ENCODE data around the gene LUC7L. TPM values are rescaled to one million over a fixed set of nuclear protein-coding genes. Genes with fewer than 3 reads are reported as not detected.

The LUC7L gene
- total and polyA plus RNA-seq, 2 of the 8 experiments (the other 6 are each of a cell fraction or from before 2014, with no cell fraction given) = 49.7 to 129 TPM

- no peak for TF ChIP-seq CHD7 (IDR thresholded peaks at IDR 0.05; ENCODE audit: insufficient replicate concordance, low read length)
- TF ChIP-seq RBBP5 (IDR thresholded peaks at IDR 0.05; ENCODE audit: borderline replicate concordance, low read depth, low read length) = no peak
- TF ChIP-seq, protein P1, sequence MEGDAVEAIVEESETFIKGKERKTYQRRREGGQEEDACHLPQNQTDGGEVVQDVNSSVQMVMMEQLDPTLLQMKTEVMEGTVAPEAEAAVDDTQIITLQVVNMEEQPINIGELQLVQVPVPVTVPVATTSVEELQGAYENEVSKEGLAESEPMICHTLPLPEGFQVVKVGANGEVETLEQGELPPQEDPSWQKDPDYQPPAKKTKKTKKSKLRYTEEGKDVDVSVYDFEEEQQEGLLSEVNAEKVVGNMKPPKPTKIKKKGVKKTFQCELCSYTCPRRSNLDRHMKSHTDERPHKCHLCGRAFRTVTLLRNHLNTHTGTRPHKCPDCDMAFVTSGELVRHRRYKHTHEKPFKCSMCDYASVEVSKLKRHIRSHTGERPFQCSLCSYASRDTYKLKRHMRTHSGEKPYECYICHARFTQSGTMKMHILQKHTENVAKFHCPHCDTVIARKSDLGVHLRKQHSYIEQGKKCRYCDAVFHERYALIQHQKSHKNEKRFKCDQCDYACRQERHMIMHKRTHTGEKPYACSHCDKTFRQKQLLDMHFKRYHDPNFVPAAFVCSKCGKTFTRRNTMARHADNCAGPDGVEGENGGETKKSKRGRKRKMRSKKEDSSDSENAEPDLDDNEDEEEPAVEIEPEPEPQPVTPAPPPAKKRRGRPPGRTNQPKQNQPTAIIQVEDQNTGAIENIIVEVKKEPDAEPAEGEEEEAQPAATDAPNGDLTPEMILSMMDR (IDR thresholded peaks at IDR 0.05; ENCODE audit: control extremely low read depth in 1 of 3, insufficient read depth in 1 of 3, low read depth in 1 of 3, low read length in 3 of 3) = no peak
- TF ChIP-seq RAD21 (IDR thresholded peaks at IDR 0.05 in 1 of 2, conservative IDR thresholded peaks at IDR 0.05 in 1 of 2; ENCODE audit: low read depth in 2 of 2, low read length in 2 of 2) = no peak
- TF ChIP-seq CHD1 (IDR thresholded peaks at IDR 0.05; ENCODE audit: low read depth, low read length) = no peak
- TF ChIP-seq E2F6 (IDR thresholded peaks at IDR 0.05) = no peak
- TF ChIP-seq RFX5 (IDR thresholded peaks at IDR 0.05; ENCODE audit: borderline replicate concordance, low read depth, low read length) = no peak
These were observed 35.2 kb upstream of the LUC7L start (continued) for GRCh38 chr16:264440-264951.
